Hematopoietic multipotent progenitor cell treated with erythropoietin and hydrocortisone succinate and interleukin-3 and kit ligand, for 6 days (in vitro differentiated cells): ENCODE measurements around the gene TRAPPC3L.

Experiments
- DNase-seq: peaks from one replicate; pipeline ENCODE4 v3.0.0-alpha.2; 2015

The TRAPPC3L gene

DNA sequence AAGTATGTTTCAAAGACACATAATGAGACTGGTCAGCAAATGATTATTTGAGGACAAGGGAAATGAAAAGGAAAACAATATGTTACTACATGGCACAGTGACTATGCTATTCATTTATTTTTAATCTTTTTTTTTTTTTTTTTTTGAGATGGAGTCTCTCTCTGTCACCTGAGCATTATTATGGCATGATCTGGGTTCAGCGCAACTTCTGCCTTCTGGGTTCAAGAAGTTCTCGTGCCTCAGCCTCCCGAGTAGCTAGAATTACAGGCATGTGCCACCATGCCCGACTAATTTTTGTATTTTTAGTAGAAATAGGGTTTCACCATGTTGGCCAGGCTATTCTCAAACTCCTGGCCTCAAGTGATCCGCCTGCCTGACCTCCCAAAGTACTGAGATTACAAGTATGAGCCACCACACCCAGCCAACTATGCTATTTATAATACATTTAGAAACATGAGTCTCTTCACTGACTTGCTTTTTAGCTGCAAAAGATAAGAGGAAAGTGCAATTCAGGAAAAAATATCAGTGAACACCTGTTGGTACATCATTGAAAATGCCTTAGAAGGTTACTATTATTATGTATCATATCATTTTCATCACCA lies 11.4 kb upstream of the TRAPPC3L start:
- no peak for DNase-seq

DNA sequence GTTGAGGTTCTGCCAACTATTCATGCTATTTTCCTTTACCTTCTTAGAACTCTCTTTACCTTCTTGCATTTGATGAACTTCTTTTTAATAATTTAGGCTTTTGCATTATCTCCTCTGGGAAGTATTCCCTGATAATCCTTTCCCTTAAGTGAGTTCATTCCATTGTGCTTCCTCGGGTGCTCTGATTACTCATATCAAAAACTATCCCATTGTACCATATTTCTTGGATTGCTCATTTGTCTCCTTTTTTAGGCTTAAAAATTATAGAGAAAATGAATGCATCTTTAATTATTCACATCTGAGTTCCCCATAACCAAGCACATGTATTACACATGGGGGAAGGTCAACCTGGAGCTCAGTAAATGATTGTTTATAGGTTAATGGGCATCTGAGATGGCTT lies 10.6 kb upstream of the TRAPPC3L start:
- no peak for DNase-seq

DNA sequence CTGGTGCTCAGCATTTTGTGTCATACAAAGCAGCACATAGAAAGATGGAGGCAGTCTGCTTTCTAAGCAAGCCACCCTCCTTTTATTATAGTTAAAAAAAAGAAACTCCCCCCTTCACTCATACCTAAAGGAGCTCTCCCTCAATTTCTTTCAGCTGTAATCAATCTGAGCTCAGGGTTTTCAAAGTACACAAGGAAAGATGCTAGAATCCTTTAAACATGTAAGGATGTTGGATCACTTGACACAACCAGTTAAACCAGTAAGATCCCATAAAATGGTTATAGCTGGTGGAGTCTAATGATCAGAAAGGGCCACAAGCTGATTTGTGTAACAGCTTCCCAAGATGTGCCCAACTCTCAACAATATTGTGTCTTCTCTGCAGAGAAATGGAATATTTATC lies 8.0 kb upstream of the TRAPPC3L start, which contains the start of gene CALHM4:
CALHM4 (plus strand) TSS at position 301 of the 400 bp plus-strand sequence; CDS start at position 344, 43 bp downstream.
- no peak for DNase-seq

DNA sequence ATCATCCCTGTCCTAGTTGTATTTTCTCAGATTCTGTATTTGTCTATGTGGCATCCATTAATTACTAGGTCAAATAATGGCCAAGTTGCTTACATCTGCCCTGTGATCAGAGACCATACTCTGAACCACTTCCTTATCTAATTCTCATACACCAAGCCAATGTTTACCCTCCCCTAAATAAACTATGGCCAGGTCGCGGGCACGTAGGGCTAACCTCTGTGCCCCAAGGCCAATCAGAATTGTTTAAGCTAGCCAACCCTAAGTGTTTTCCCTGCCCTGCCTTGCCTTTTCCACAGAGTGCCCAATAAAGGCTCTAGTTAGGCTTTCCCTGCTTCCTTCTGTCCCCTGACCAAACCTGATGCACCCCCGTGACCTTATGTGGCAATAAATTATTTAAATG lies 5.3 kb upstream of the TRAPPC3L start:
- DNase-seq, result no peak

DNA sequence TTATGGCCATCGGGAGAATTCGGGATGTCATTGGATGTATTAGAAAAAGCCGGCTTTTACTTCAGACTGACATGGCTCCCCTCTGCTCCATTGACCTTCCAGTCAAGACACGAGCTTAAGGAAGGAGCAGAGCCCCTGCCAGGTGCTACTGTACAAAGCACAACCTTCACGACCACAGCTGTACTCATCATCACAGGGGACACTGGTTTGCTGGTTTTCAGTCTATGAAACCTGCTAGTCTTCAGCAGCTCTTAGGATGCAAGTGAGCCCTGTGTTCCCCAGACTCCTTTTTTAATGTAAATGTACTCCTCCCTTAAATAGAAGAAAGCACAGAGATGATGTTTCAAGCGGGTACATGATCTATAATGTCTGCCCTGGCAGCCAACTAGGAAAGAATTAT lies 1.9 kb upstream of the TRAPPC3L start:
- no peak for DNase-seq

DNA sequence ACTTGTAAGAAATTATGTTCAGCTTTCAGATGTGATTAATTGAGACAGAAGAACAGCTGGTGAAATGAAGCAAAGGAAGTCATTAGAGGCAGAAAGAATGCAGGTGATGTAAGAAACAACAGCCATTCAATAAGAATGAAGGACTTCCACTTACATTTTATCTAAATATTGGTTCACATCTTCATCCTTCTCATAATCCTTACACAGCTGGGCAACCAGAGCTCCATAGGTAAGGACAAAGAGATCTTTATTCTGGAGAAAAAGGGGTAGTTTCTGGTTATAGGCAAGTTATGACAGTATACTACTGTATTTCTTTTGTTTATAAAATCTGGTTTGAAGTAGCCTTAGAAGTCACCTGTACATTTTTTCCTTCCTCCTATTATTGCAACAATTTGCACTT lies 2.3 kb downstream of the TRAPPC3L start:
- no peak for DNase-seq

DNA sequence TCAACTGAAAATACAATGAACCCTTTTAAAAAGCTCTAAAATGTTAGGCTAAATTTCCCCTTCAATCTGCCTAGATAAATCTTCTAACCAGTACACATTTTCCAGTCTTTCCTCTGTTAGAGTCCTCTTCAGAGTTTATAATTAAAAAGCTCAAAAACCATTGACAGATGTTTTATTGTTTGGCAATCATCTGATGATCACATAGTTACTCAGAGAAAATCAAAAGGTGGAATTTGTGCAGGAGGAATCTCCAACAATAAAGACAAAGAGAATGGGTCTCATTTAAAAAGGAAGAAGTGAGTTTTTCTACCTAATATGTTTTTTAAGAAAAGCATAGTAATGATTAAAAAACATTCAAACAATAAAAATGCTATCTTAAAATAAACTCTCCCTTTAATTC lies 3.1 kb downstream of the TRAPPC3L start:
- no peak for DNase-seq

DNA sequence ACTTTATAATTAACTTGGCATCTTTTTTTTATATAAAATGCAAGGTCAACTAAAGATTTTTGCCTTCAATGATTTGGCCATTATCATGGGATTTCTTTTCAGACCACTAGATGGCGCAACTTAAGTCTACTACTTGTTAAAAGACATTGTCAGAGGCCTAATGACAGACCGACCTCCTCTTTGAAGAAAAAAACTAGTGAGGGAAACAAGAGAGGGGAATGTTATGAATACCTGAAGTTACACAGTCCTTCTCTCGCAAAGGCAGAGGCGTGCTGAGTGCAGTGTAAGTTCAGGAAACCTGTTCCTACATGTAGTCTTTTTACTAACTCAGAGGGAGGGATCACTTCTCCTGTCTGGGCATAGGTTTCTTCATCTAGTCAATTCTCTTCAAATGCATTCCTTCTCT lies 9.3 kb downstream of the TRAPPC3L start:
- DNase-seq, result peak; percentile 90

DNA sequence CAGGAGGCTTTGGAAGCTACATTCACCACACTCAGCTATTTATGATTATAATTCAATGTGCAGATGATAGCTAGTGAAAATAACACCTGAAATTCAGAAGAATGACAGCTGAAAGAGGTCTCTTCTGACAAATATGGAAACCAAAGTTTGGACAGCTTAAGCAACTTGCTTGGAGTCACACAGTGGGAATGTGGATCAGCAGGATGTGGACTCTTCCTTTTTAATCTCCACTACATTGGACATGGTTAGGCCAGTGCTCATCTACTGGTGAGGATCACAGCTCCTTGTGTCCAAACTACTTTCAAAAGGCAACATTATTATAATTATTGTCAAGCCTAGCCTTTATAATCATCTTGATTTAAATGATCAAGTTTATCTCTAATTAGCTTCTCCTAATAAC lies 10.4 kb downstream of the TRAPPC3L start:
- no peak for DNase-seq

DNA sequence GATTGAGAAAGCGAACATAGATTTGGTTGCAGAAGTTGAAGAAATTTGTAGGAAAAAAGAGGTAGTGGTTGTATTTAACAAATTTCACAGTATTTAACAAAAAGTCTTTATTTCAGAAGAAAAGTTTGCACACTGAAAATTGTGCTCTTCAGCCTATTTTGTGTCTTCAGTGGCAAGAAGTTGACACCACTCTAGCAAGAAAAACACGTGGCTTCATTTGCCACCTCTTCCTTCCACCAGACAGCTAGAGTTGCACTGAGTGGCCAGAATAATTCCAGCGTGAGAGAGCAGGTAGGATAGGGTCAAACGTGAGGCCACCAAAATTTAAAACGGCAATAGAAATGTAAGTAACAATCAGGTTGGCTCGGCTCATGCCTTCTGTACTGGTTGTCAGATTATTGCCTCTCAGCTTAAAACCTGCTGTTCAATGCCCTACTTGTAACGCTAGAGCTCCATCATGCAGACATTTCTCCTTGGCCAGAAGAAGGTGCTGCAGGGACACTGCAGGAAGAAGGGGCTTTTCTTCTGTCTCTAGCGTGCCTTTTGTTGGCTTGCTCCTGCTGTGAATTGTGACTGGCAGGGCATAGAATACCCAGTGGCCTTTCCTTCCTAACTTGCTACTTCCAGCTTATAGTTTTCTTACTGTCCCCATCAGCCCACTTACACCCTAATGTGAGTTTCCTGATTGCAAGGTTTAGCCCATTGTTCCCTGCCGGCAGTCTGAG lies 12.1 kb downstream of the TRAPPC3L start:
- DNase-seq, result no peak

DNA sequence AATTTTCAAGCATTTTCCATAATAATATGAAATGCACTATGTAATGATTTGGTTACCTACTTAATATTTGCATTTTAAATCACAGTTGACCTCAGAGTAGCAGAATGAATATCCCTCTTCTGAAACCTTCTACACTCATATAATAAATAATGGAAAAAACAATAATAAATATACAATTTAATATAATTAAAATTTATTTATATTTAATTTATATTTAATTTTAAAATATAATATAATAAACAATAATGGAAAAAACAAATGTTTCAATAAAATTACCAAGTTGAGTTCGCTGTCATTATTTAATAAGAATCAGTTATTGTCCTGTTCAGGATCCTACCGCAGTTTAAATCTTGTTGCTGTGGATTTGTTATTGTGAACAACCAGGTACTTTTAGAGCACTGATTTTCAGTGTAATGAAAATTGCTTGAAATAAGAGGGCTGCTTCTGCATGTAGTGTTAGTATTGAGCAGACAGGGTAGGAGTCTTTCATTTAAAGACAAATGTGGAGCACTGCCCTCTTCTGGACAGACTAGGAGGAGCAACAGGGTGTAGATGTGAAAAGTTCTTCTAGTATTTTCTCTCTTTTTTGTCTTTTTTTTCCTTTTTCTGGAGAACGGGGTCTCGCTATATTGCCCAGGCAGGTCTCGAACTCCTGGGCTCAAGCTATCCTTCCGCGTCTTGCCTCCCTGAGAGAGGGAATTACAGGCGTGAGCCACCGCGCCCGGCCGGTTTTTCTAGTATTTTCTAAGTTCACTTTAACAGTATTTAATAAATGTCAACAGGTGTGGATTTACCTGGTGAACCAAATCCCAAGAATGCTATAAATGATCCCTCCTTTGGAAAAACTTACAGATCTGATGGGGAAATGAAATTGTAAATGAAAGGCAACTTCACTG lies 13.6 kb downstream of the TRAPPC3L start:
- DNase-seq, result peak; percentile 88

DNA sequence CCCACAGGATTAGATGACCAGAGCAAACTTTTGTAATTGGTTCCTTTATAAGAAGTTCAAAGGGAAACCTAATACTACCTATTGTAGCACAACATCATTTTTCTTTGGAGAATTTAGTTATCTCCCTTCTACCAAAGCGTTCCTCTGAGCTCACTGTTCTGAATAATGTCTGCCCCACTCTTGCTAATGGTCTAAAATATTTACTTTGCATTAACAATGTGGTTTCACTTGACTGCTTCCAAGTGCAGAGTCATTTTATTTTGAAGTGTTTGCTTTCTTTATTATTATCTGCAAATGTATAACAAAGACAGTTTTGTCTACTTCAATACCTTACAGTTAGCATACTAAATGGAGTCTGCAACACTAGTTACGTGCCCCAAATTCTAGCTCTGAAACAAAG lies 15.0 kb downstream of the TRAPPC3L start:
- no peak for DNase-seq

DNA sequence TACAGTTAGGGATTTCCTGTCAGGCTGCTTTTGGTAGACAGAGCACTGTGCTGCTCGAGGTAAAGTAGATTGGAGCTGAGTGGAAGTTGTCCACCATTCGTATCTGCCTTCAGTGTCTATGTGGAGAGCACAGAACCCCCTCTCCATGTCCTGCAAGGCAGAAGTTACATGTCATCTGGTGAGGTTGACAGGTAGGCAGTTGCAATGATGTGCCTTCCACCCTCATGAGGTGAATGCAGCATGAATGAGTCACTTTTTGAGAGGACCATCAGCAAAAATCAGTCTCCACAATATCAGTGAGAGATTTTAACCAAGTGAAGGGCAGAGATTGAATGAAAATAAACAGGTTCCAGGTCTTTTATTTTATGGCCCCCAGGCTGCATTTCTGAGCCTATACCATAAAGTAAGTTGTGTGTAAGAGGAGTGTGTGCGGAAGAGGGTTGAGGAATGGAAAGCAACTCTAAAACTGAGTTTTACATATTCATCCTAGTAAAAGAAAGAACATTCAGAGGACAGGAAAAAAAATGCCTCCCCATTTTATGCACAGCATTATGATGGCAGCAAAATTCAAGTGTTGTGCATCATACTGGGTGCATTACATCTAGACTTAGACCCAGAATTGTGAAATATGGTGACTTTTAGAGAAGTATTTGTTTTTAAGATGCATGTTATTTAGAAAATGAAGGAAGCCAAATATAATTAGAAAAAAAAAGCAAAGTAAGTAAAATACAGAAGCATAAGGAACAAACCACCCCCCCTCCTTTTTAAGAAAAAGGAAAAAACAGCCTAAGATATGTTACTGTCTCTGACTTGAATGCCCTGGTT lies 15.8 kb downstream of the TRAPPC3L start:
- no peak for DNase-seq

DNA sequence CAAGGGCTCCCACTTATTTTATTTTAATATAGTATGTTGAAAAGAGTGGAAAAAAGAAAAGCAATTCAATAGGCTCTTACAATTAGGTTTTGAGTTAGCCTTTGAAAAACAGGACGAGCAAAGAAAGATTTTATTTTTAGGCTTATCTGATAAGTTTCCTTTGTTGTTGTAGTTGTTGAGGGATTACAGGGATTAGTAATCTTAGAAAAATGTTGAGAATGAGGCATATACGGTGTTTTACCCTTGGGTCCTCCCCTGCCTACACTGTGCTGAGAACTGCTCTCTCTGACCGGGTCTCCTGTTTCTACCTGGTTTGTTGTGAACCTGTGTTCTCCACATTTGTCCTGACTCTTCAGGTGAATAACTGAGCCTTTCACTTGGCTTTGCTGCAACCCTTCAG lies 16.7 kb downstream of the TRAPPC3L start:
- DNase-seq, result no peak

DNA sequence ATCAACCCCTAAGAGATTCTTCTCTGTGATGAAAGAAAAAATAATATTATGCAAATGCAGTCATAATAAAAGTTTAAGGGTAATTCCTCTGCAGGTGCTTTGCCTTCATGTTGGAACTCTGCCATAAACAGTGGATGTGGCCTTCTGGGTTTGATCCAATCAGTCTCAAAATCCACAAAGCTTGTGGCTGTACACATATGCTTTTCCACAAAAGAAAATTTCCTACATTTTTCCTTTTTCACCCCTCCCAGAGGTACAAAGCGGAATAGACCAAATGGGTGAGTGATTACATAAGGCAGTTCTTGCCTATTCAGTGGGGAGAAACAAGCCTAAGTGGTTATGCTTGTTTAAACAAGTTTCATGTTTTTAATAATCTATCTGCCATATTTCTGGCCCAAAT lies 17.4 kb downstream of the TRAPPC3L start:
- no peak for DNase-seq

DNA sequence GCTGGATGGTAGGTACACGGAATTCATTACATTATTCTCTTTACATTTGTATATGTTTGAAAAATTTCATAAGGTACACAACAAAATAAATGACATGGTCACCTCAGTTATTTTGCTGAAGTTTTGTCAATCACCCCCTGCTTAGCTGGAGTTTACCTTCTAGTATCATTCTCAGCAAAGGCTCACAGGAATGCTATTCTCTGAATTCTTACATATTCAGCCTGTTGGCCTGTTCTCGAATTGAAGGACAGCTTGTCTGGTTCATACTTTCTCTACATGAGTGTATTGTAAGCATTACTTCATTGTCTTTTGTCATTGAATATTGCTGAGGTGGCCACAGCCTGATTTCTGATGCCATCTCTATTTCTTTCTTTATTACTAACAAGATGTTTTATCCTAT lies 21.2 kb downstream of the TRAPPC3L start:
- no peak for DNase-seq

DNA sequence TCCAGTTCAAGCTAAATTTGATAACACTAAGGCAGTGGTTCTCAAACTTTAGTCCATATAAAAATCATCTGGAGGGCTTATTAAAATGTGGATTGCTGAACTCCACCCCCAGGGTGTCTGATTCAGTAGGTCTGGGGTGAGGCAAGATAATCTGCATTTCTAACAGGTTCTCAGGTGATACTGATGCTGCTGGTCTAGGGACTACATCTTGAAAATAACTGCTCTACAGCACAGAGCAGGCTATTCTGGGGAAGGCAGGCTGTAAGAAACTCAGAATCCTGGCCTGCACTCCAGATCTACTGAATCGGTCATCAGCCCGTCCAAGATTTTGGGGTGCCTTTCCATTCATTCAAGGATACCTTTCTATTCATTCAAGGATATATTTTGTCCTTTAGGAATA lies 22.6 kb downstream of the TRAPPC3L start:
- DNase-seq, result no peak

DNA sequence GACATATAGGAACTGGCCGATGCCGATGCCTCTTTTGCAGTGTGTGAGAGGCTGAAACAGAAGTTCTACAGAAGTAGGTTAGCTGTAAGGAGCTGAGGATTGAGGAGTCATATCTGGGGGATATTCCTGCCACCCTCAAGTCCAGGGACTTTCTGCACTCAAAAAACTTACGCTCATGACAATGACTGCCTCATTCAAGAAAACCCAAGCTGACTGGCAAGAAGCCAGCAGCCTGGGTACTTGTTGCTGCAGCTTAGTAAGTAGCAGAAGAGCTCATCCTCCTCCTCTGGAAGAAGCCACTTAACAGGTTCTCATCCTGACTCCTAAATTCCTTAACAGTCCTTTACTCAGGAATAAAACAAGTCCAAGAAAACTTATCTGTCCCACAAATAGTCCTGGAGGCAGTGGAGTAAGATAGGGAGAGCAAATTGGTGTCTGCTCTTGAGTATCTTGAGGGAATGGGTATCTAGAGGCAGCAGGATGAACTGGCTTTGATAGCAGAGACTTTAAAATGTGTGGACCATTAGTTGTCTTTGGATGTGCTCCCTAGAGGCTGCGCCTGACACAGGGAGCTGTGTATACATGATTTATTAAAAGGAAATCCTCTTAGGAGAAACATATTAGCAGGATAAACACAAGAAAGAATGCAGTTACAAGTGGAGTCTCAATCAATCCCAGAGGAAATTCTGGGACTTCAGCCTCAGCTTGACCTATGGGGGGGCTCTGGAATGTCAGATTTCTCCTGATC lies 26.7 kb downstream of the TRAPPC3L start:
- DNase-seq, result peak; percentile 30

DNA sequence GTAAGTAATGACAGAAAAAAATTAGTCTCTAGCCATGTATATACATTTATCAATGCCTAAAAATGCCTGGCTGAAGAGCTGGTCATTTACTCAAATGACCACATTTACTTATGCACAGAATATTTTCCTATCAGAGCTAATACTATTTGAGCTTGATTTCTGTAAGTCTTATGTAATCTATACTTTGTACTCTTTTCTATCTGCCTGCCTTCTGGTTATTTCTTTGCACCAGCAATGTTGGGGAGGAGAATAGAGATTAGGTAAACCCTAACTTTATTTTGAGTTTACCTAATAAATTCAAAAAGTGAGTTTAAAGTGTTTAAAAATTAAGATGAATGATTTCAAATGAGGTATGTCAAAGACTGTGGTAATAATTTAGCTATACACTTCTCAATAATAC lies 30.3 kb downstream of the TRAPPC3L start:
- DNase-seq, result no peak

DNA sequence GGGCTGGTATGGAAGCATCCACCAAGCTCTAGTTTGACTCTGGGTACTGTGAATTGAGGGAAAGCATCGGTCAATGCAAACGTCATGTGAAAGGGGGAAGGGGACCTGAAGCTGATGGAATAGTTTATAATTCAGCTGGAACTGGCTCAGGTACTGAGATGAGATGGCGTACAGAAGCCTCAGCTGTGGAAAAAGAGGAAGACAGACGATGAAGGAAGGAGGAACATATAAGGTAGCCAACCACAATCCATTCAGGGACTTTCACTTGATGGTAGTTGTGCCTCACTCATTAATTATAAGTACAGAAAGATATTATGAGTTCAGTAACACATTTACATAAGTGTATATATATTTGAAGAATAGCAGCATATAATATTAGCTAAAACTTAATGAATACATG lies 31.4 kb downstream of the TRAPPC3L start:
- DNase-seq, result no peak

DNA sequence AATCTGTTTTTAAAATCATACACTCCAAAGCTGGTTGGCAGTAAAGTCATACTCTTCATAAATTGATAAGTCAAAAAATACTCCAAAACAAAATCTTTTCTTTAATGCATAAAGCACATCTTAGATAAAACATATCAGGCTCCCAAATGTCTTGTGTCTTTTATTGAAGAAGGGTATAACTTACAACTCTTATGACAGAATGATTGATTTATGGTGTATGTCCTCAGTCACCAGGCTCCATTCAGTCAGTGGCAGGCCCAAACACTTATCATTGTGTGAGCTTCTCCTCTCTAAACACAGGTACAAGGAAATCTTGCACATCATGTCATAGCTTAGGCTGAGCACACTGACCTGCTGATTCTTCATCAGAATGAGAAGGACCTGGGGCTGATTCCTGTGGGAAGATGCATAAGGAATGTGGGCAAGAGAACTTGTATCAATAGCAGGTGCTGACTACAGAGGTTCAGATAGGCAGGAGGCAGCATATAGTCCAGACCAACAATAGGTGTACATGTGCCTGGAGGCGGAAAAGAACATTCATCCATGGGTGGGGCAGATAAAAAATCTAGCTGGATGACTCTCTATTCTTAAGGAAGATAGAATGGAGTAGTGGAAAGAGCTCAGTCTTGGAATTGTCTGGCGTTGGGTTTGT lies 32.1 kb downstream of the TRAPPC3L start:
- DNase-seq, result no peak

DNA sequence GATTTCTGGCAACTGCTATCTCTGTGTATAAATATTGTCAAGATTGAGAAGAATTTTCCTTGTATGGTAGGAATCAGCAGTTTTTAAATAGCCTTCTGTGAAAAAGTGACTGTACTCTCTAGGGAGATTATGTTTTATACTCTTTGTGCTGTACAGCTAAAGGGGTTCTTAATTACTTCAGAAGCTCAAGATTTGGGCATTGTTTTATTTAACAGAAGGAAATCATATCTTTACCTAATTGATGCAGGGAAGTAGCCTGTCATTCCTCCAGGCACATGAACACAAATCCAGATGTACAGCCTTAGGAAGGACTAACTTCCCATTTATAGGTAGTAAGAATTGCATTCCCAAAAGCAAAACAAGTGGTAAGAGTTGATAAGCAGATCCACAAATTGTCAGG lies 32.8 kb downstream of the TRAPPC3L start:
- no peak for DNase-seq
